Activated CD8-positive, alpha-beta memory T cell treated with anti-CD3 and anti-CD28 coated beads, Interleukin-2, amount 10 ng/mL, durations not matched to agents 7 days and 5 days (primary cell): ENCODE data around the gene GAMT. TPM values are rescaled to one million over a fixed set of nuclear protein-coding genes. Genes with fewer than 3 reads are reported as not detected.

Source experiments
- ATAC-seq: fragments of 150-1000 bp; cut with Tn5 transposase; one replicate; pipeline ENCODE4 v1.10.0; 2021; ENCODE audit warnings: moderate library complexity
- CTCF ChIA-PET: fragments of 350-600 bp; sonication (Branson Sonifier 250); formaldehyde crosslinking; loops from one replicate; lab custom pipeline; 2021; ENCODE audit warnings: antibody characterized with exemption; lab: Charles Lee
- DNase-seq: peaks from one replicate; pipeline ENCODE4 v3.0.0-alpha.2; 2020
- H3K27ac Mint-ChIP-seq: one replicate; pipeline ENCODE4 v1.8.0; 2021; ENCODE audit warnings: mild to moderate bottlenecking, mixed read lengths
- H3K27me3 Mint-ChIP-seq: one replicate; pipeline ENCODE4 v1.8.0; 2021; ENCODE audit warnings: mixed read lengths
- H3K36me3 Mint-ChIP-seq: one replicate; pipeline ENCODE4 v1.8.0; 2021; ENCODE audit warnings: mild to moderate bottlenecking, mixed read lengths
- H3K4me1 Mint-ChIP-seq: one replicate; pipeline ENCODE4 v1.8.0; 2021; ENCODE audit warnings: mixed read lengths
- H3K4me3 Mint-ChIP-seq: one replicate; pipeline ENCODE4 v1.8.0; 2021; ENCODE audit warnings: mild to moderate bottlenecking, moderate library complexity, mixed read lengths
- H3K9me3 Mint-ChIP-seq: one replicate; pipeline ENCODE4 v1.8.0; 2022; ENCODE audit warnings: low read depth, mixed read lengths
- total RNA-seq, 2 experiments: library from RNA; stranded (reverse); gene quantifications; one replicate each; pipeline ENCODE4 v1.2.3, GENCODE V29; 2021

The GAMT gene
- total RNA-seq, 2 experiments from 2014 or later: 19.3 to 20.4 TPM

DNA sequence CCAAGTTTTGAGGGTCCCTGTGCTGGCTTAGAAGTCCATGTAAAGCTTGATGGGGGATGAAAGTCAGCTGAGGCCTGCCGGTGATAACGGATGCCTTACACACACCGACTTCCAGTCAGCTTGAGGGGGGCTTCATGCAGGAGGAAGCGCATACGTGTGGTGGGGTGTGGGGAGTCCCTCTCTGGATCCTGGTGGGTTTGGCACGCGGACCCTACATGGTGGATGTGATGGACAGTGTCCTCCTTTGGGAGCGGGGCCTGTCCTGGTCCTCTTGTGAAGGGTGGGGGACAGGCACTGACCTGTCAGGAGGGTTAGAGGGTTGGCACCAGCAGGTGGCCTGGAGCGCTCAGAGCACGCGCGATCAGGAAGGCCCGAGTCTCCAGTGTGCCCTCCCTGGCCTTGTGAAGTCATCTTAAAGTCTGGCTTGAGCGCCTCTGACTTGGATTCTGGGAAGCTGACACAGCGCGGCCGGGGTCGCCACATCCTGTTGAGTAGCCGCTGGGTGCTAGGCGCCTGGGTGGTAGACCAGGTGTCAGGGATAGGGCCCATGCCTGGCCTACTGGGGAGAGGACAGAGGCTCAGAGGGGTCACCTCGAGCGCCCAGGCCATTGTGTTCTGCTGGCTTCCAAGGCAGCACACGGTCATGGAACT, 8.9 kb upstream of the GAMT start:
- Mint-ChIP-seq H3K4me3 (peak overlapping the region; percentile 88), H3K9me3 (no peaks in the 10 kb centered on the region), H3K27me3 (no peaks in the 10 kb centered on the region), H3K27ac (peak overlapping the region; percentile 81), H3K36me3 (peaks cover 15% of the 10 kb centered on the region), H3K4me1 (peaks cover 64% of the 10 kb centered on the region)
- DNase-seq (peak; percentile 63), ATAC-seq (no peak)
- CTCF ChIA-PET: interaction anchor here (0.9 to 2.4 kb wide), 3 partner anchors 40 to 409 kb away, joined by 3 to 12 read pairs (median 3); no protein-coding TSS in a partner anchor

DNA sequence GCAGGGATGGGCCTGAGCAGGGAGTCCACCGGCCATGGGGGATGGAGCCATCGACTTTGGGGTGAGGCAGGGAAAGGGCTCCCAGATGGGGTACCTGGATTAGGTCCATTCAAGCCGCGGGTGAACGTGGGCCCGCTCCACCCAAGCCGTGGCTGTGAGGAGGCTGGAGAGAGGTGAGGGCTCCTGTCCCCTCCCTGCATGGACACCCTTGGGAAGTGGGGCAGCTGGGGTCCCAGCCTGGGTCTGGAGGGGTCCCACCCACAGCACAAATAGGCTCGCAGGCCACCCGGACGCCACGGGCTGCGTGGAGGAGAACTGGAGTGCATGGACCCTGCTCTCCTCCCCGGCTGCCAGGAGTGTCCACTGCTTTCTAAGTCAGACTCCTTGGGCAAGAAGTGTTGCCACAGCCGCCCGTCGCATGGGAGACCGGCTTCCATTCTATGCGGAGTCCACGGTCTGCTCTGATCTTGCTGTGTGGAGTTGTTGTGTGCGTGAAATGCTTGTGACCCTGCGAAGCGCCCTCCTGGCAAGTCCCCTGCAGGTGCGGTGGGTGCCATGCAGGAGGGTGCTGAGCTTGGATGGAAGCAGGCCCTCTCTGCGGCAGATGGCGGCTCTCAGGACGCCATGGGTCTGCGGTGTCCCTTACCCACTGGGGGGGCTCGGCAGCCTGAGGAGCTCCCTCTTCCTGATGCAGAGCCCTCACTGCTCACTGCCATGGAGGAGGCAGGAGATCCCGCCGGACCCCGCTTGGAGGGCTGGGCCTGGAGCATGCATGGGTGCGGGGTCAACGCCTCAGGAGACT, 8.1 kb upstream of the GAMT start:
- DNase-seq (no peak), ATAC-seq (no peak)
- Mint-ChIP-seq H3K9me3 (no peaks in the 10 kb centered on the region), H3K27ac (peak overlapping the region; percentile 81), H3K36me3 (peaks cover 13% of the 10 kb centered on the region), H3K4me3 (peak overlapping the region; percentile 88), H3K4me1 (peaks cover 59% of the 10 kb centered on the region), H3K27me3 (no peaks in the 10 kb centered on the region)
- CTCF ChIA-PET: interaction anchor here (0.6 to 2.4 kb wide), 6 partner anchors 35 to 520 kb away, joined by 3 to 12 read pairs (median 3); no protein-coding TSS in a partner anchor

DNA sequence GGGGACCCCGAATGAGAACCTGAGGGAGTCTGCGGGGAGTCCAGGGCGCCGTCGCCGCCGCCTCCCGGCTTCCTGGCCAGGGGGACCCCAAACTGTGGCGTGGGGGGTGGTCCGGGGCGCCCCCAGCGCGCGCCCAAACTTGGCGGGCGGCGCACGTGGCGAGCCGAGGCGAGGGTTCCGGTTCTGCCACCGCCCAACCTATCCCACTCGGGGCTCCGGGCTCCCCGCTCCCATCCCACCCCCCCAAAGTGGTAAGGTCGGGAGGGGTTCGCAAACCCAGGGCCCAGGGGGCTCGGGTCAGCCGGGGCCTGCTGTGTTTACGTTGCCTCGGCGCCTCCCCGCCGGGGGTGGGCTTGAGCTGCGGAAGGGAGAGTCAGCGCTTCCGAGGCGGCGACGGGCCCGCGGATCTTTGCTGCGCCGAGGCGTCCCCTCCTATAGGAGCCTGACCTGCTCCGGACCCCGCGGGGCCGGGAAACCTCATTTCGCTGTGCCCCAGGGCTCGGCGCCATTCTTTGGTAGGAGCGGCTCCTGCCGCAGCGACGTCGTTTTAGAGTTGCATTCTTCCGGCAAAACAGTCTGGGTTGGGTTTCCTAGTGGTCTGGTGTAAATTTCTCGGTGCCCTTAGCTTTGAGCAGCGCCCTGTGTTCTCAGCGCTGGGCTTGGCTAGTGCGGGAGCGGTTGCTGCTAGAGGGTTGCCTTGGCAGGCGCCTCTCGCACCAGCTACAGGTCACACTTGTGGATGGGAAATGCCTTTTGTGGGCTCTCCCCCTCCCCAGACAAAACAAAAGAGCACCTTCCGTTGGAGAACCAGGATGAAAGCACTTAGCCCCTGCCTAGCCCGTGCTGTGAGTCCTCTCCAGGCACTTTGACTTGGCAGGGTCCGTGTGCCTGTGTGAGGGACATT, 7.2 kb upstream of the GAMT start:
- ATAC-seq: peak; percentile 11
- CTCF ChIA-PET: interaction anchor here (1.2 to 2.4 kb wide), 3 partner anchors 36 to 489 kb away, joined by 3 to 12 read pairs (median 3); no protein-coding TSS in a partner anchor
- Mint-ChIP-seq H3K36me3 (peaks cover 13% of the 10 kb centered on the region), H3K9me3 (no peaks in the 10 kb centered on the region), H3K27ac (peak overlapping the region; percentile 81), H3K4me3 (peak overlapping the region; percentile 88), H3K27me3 (no peaks in the 10 kb centered on the region), H3K4me1 (peaks cover 55% of the 10 kb centered on the region)
- peak; percentile 74 for DNase-seq

DNA sequence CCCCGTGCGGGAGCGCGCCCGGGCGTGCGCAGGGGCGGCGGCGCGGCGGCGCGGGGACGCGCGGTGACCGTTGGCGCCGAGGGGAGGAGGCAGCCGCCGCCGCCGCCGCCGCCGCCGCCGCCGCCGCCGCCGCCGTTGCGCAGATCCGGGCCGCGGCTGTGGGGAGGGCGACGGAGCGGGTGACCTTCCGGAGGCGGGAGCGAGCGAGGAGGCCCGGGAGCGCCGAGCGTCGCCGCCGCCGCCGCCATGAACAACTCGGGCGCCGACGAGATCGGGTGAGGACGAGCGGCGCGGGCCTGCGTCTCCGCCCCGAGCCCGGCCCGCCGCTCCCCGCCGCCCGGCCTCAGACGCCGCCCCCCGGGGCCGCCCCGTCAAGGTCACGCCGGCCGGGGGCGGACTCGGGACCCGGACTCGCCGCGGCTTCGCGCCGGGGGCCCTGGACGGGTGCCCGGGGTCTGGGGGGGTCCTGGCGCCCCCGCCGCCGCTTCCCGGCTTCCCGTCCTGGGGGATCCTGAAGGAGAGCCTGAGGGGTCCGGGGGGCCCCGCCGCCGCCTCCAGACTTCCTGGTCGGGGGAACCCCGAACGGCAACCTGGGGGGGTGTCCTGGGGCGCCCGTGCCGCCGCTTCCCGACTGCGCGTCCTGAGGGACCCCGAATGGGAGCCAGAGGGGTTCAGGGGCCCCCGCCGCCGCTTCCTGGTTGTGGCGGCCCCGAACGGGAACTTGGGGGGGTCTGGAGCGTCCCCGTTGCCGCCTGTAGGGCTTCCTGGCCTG, 6.4 kb upstream of the GAMT start, which contains the start of gene DAZAP1:
DAZAP1 (plus strand) TSS at position 59 of the 772 bp plus-strand sequence; CDS start at position 247, 188 bp downstream.
- CTCF ChIA-PET: interaction anchor here (1.2 to 2.4 kb wide), 2 partner anchors 128 to 489 kb away, joined by 3 to 12 read pairs; no protein-coding TSS in a partner anchor

DNA sequence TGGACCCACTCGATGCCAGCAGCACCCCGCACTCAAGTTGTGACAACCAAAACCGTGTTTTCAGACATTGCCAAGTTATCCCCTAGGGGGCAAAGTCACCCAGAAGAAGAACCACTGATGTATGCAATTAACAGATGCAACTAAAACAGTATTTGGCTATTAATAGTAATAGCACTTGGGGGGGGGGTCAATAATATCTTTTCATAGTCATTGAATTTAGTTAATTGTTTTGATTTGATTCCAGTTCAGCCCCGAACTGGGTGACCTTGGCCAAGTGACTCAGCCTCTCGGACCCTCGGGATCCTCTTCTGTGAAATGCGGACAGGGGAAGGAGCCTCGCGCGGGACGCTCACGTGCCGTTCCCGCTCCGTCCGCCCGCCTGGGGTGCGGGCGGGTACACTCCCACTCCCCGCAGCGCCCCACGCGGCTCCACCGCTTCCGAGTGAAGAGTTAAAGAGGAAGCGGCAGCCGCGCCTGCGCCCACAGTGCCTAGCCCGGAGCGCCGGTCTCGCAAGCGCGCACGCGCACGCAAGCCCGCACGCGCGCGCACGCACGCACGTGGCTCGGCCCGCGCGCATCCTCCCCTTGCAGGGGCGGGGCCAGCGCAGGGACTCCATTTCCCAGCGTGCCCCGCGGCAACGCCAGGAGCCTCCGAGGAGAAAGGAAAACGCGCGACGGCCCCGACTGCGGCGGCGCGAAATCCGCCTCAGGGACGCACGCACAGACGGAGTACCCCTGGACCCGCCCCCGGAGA, 5.6 kb upstream of the GAMT start:
- CTCF ChIA-PET: no interaction called here
- Mint-ChIP-seq H3K27ac (peak overlapping the region; percentile 66), H3K27me3 (peaks cover 9% of the 10 kb centered on the region), H3K36me3 (peaks cover 11% of the 10 kb centered on the region), H3K4me3 (peak overlapping the region; percentile 48), H3K9me3 (no peaks in the 10 kb centered on the region), H3K4me1 (peaks cover 47% of the 10 kb centered on the region)
- DNase-seq (peak; percentile 99), ATAC-seq (peak; percentile 82)

More for the DNA sequence above, 6.4 kb upstream of the GAMT start, which contains the start of gene DAZAP1:
- peak within 1 kb of the TSS; percentile 48 for H3K4me3 Mint-ChIP-seq
- peaks cover 11% of the 10 kb centered on the region for H3K36me3 Mint-ChIP-seq
- peaks cover 51% of the 10 kb centered on the region for H3K4me1 Mint-ChIP-seq
- H3K9me3 Mint-ChIP-seq: no peaks in the 10 kb centered on the region
- peak; percentile 69 for DNase-seq
- peak; percentile 24 for ATAC-seq
- peaks cover 6% of the 10 kb centered on the region for H3K27me3 Mint-ChIP-seq
- peak within 1 kb of the TSS; percentile 66 for H3K27ac Mint-ChIP-seq

DNA sequence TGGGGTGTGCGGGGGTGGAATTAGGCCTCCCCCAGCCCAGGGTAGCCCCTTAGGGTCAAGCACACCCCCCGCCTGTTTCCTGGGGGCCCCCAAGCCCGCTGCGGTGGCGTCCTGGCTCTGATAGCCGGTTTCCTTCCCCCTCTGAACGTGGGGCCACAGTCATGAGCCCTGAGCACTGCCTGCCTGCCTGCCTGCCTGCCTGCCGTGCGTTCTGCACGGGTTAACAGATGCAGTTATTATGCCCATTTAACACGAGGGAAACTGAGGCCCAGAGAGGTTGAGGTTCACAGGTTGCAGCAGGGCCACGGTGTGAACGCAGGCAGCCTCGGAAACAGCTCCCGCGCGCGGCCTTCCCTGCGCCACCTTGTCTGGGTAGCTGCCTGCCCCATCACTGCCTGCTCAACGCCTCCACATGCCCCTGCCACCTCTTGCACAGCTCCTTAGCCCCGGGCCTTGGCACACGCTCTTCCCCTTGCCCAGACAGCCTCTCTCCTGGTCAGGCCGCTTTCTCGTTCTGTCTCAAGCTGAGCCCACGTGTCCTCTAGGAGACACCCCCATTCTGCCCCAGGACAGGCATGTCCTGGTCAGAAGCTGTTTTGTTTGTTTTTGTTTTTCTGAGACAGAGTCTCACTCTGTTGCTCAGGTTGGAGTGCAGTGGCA, 1.2 kb upstream of the GAMT start:
- CTCF ChIA-PET: interaction anchor here (0.7 to 0.8 kb wide), 3 partner anchors 10 to 818 kb away, joined by 3 read pairs; no protein-coding TSS in a partner anchor
- no peaks in the 10 kb centered on the region for H3K9me3 Mint-ChIP-seq
- no peak for DNase-seq
- no peaks in the 10 kb centered on the region for H3K36me3 Mint-ChIP-seq
- ATAC-seq: no peak
- H3K27ac Mint-ChIP-seq: no peak overlapping the region
- H3K4me3 Mint-ChIP-seq: peak overlapping the region; percentile 36
- peaks cover 15% of the 10 kb centered on the region for H3K4me1 Mint-ChIP-seq
- H3K27me3 Mint-ChIP-seq: peaks cover 9% of the 10 kb centered on the region

DNA sequence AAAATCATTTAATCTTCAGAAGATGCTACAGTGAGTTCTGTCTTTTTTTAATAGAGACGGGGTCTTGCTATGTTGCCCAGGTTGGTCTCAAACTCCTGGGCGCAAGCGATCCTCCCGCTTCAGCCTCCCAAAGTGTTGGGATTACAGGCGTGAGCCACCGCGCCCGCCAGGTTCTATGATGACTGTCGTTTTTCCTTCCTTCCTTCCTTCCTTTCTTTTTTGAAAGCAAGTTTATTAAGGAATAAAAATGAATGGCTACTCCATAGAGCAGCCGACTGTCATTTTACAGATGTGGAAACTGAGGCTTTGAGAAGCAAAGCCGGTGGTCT, 511 bp upstream of the GAMT start:
- CTCF ChIA-PET: no interaction called here
- ATAC-seq (no peak), DNase-seq (no peak)
- H3K9me3 Mint-ChIP-seq: no peaks in the 10 kb centered on the region
- no peaks in the 10 kb centered on the region for H3K36me3 Mint-ChIP-seq
- H3K27me3 Mint-ChIP-seq: peaks cover 9% of the 10 kb centered on the region
- no peak overlapping the region for H3K27ac Mint-ChIP-seq
- H3K4me3 Mint-ChIP-seq: peak overlapping the region; percentile 53
- peaks cover 13% of the 10 kb centered on the region for H3K4me1 Mint-ChIP-seq

DNA sequence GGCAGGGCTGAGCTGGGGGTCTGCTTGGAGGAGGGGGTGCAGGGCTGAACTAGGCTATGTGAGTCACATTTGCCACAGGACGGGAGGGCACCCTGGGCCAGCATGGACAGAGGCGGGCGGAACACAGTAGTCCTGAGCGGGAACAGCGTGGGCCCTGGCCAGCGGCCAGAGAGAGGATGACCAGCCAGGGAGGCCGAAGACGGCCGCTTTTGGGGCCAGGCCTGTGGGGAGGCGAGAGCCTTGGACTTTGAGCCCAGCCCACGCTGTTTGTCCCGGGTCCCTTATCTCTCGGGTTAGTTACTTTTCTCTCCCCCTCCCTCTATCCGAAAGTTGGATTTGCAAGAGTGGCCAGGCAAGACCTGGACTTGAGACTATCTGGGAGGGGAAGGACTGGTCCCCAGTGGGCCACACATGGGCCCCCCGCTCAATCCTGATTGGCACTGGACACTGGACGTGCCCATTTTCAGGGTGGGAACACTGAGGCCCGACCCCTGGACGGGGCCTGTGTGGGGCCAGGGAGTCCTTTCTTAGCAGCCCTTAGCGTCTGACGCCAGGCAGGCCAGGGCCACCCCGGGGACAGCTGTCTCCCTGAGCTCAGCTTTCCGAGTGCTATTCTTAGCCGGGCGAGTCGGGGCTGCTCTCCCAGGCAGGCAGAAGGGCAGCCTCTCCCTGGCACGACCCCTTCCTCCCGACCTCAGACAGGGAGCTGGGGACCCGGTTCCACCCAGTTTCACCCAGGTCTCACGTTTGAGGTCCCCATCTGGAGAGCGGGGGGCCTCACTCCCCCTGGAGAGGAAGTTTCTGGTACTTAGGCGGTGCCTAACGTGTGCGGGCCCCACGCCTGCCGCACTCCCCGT, 833 bp downstream of the GAMT start:
- H3K27me3 Mint-ChIP-seq: peaks cover 9% of the 10 kb centered on the region
- ATAC-seq (peak; percentile 13), DNase-seq (no peak)
- H3K4me3 Mint-ChIP-seq: peak overlapping the region; percentile 63
- no peak overlapping the region for H3K27ac Mint-ChIP-seq
- no peaks in the 10 kb centered on the region for H3K9me3 Mint-ChIP-seq
- CTCF ChIA-PET: interaction anchor here (1.0 kb wide), 1 partner anchor 17 kb away, joined by 4 read pairs; no protein-coding TSS in a partner anchor
- no peaks in the 10 kb centered on the region for H3K36me3 Mint-ChIP-seq
- peaks cover 10% of the 10 kb centered on the region for H3K4me1 Mint-ChIP-seq

DNA sequence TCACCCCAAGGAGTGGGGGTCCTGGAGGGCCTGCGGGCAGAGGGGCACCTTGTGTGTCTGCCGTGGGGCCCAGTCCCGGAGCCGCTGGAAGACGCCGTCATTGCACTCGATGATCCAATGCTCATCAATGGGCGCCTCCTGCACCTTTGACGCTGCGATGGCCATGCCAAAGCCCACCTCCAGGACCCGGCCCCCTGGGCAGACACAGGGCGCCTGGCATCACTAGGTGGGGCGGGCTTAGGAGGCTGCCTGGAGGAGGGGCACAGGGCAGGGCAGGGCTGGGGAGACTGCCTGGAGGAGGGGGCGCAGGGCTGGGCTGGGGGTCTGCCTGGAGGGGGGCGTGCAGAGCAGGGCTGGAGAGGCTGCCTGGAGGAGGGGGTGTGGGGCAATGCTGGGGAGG, 1.6 kb downstream of the GAMT start:
- no peak overlapping the region for H3K4me3 Mint-ChIP-seq
- ATAC-seq: no peak

DNA sequence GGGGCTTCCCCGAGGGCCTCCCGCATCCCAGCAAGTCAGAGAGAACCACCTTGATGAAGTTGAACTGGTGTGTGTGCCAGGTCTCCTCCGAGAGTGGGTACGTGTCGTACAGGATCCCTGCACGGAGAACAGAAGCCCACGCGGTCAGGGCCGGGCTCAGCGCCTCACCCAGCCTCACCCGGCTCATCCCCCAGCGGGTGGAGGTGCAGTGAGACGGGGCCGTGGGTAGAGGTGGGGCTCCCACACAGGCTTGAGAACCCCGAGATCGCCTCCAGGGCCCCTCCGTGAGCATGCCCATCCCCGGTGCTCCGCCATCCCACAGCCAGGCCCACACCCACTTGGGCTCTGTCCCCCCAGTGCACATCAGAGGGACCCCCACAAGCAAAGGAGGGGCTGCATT, 2.3 kb downstream of the GAMT start:
- ATAC-seq (no peak), DNase-seq (no peak)
- Mint-ChIP-seq H3K4me1 (peaks cover 10% of the 10 kb centered on the region), H3K9me3 (no peaks in the 10 kb centered on the region), H3K4me3 (no peak overlapping the region), H3K36me3 (no peaks in the 10 kb centered on the region), H3K27me3 (peaks cover 9% of the 10 kb centered on the region), H3K27ac (no peak overlapping the region)
- CTCF ChIA-PET: no interaction called here

More for the DNA sequence above, 1.6 kb downstream of the GAMT start:
- no peaks in the 10 kb centered on the region for H3K9me3 Mint-ChIP-seq
- peaks cover 10% of the 10 kb centered on the region for H3K4me1 Mint-ChIP-seq
- H3K36me3 Mint-ChIP-seq: no peaks in the 10 kb centered on the region
- no peak for DNase-seq
- peaks cover 9% of the 10 kb centered on the region for H3K27me3 Mint-ChIP-seq
- no peak overlapping the region for H3K27ac Mint-ChIP-seq
- CTCF ChIA-PET: no interaction called here
